ENCODE measurements around the gene SPTLC1. TPM values are rescaled to one million over a fixed set of nuclear protein-coding genes. Genes with fewer than 3 reads are reported as not detected.

Gene SPTLC1
- total and polyA plus RNA-seq, 2 donors (not counting 1 experiment from before 2014, with no cell fraction given) = 26.6 to 53.5 TPM

DNA sequence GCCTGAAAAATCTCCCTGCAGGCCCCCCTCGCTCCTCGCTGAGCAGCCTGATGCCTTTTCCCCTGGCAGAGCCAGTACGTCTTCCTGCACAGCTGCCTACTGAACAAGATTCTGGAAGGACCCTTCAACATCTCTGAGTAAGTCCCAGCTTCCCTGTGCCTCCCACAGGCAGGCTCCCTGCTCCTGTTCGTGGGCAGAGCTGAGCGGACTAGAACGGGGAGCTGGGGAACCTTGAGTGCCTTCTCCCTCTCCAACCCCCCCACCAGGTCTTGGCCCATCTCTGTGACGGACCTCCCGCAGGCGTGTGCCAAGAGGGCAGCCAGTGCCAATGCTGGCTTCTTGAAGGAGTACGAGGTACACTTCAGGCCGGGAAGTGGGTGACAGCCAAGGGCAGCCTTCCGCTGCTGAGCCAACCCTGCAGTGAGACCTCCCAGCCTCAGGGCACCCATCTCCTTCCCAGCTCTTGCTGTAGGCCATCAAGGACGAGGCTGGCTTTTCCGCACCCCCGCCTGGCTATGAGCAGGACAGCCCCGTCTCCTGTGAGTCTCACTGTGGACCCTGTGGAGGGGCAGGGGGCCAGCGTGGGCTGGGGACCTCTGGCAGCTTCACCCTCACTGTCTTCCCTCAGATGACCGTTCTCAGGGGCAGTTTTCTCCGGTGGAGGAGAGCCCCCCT, 21.1 kb upstream of the SPTLC1 start:
- intact Hi-C loops (cut with micrococcal nuclease) = loop anchor here (5.0 kb wide), 1 partner anchor 656 kb away; no protein-coding TSS in a partner anchor
- no peak for DNase-seq
- whole genome bisulfite sequencing (ENCODE audit: insufficient coverage) = 88% methylated on average over 16 of the region's 19 CpGs
- Mint-ChIP-seq H3K9me3 (ENCODE audit: insufficient read depth) (peaks cover 2% of the 10 kb centered on the region), H3K27ac (no peak overlapping the region), H3K4me1 (peaks cover 20% of the 10 kb centered on the region), H3K4me3 (no peak overlapping the region), H3K27me3 (peaks cover 38% of the 10 kb centered on the region)
- H2AFZ ChIP-seq (ENCODE audit: insufficient read depth, low read depth, low read length, poor library complexity, severe bottlenecking) = no peak overlapping the region
- ATAC-seq (ENCODE audit: low read depth) = no peak
- ChIA-PET POLR2A (no interaction called here), CTCF (interaction anchor here (0.6 to 7.2 kb wide), 7 partner anchors 12 to 654 kb away, joined by 3 to 57 read pairs (median 4); no protein-coding TSS in a partner anchor)
- H3K4me2 ChIP-seq (replicated peaks; ENCODE audit: low read depth, low read length, poor library complexity, severe bottlenecking) = no peak overlapping the region
- H3K4me3 ChIP-seq (ENCODE audit: control extremely low read depth in 1 of 5, extremely low read depth in 1 of 5, insufficient read depth in 1 of 5, low read depth in 2 of 5, low read length in 4 of 5) = no peak overlapping the region
- H3K4me1 ChIP-seq (ENCODE audit: control insufficient read depth in 2 of 2, insufficient read depth in 2 of 2, low read length in 2 of 2) = peaks cover 17 to 25% of the 10 kb centered on the region in 2 donors
- H3K27ac ChIP-seq (ENCODE audit: low read length in 2 of 2) = no peak overlapping the region
- H3K27me3 ChIP-seq (replicated peaks in 1 of 4; ENCODE audit: control extremely low read depth in 1 of 4, control insufficient read depth in 3 of 4, insufficient read depth in 4 of 4, low read length in 3 of 4) = peaks cover 0 to 33% (median 8%) of the 10 kb centered on the region in 4 experiments
- no peaks in the 10 kb centered on the region for H4K20me1 ChIP-seq (ENCODE audit: control insufficient read depth, insufficient read depth, low read length, poor library complexity, severe bottlenecking)
- H3K9me3 ChIP-seq (ENCODE audit: control extremely low read depth in 1 of 3, control insufficient read depth in 2 of 3, insufficient read depth in 1 of 3, low read length in 2 of 3) = peaks cover 0 to 1% (median 0%) of the 10 kb centered on the region in 3 donors
- H3K36me3 ChIP-seq (replicated peaks in 1 of 2; ENCODE audit: control extremely low read depth in 1 of 2, control insufficient read depth in 1 of 2, extremely low read depth in 1 of 2, insufficient read depth in 2 of 2, low read length in 1 of 2) = no peaks in the 10 kb centered on the region
- no peak overlapping the region for H3K9ac ChIP-seq (ENCODE audit: low read length)
- TF ChIP-seq, protein P1, sequence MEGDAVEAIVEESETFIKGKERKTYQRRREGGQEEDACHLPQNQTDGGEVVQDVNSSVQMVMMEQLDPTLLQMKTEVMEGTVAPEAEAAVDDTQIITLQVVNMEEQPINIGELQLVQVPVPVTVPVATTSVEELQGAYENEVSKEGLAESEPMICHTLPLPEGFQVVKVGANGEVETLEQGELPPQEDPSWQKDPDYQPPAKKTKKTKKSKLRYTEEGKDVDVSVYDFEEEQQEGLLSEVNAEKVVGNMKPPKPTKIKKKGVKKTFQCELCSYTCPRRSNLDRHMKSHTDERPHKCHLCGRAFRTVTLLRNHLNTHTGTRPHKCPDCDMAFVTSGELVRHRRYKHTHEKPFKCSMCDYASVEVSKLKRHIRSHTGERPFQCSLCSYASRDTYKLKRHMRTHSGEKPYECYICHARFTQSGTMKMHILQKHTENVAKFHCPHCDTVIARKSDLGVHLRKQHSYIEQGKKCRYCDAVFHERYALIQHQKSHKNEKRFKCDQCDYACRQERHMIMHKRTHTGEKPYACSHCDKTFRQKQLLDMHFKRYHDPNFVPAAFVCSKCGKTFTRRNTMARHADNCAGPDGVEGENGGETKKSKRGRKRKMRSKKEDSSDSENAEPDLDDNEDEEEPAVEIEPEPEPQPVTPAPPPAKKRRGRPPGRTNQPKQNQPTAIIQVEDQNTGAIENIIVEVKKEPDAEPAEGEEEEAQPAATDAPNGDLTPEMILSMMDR (IDR thresholded peaks at IDR 0.05) = no peak
- TF ChIP-seq EZH2 (IDR thresholded peaks at IDR 0.05; ENCODE audit: borderline replicate concordance, insufficient read depth, low read depth, low read length, poor library complexity, severe bottlenecking) = no peak
- H3K79me2 ChIP-seq (ENCODE audit: control insufficient read depth, insufficient read depth, low read length) = no peaks in the 10 kb centered on the region

DNA sequence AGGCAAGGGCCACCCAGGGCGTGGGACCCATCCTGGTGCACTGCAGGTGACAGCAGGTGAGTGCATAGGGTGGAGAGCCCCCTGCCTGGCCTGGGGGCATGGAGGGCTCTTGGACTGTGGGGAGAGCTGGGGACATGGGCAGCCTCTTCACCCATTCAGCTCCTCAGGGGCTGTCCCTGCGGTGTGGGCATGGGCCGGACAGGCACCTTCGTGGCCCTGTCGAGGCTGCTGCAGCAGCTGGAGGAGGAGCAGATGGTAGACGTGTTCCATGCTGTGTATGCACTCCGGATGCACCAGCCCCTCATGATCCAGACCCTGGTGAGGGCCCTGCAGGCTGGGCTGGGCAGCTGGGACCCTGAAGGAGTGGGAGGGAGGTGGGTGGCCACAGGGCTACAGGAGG, 20.4 kb upstream of the SPTLC1 start:
- Histone ChIP-seq H3K4me1 (ENCODE audit: control insufficient read depth in 2 of 2, insufficient read depth in 2 of 2, low read length in 2 of 2) (peaks cover 11 to 20% of the 10 kb centered on the region in 2 donors), H3K36me3 (replicated peaks in 1 of 2; ENCODE audit: control extremely low read depth in 1 of 2, control insufficient read depth in 1 of 2, extremely low read depth in 1 of 2, insufficient read depth in 2 of 2, low read length in 1 of 2) (no peaks in the 10 kb centered on the region), H4K20me1 (ENCODE audit: control insufficient read depth, insufficient read depth, low read length, poor library complexity, severe bottlenecking) (no peaks in the 10 kb centered on the region), H3K9ac (ENCODE audit: low read length) (no peak overlapping the region), H2AFZ (ENCODE audit: insufficient read depth, low read depth, low read length, poor library complexity, severe bottlenecking) (no peak overlapping the region), H3K27ac (ENCODE audit: low read length in 2 of 2) (no peak overlapping the region), H3K27me3 (replicated peaks in 1 of 4; ENCODE audit: control extremely low read depth in 1 of 4, control insufficient read depth in 3 of 4, insufficient read depth in 4 of 4, low read length in 3 of 4) (peaks cover 0 to 27% (median 4%) of the 10 kb centered on the region in 4 experiments), H3K4me2 (replicated peaks; ENCODE audit: low read depth, low read length, poor library complexity, severe bottlenecking) (no peak overlapping the region), H3K9me3 (ENCODE audit: control extremely low read depth in 1 of 3, control insufficient read depth in 2 of 3, insufficient read depth in 1 of 3, low read length in 2 of 3) (peaks cover 0 to 6% (median 2%) of the 10 kb centered on the region in 3 donors), H3K4me3 (ENCODE audit: control extremely low read depth in 1 of 5, extremely low read depth in 1 of 5, insufficient read depth in 1 of 5, low read depth in 2 of 5, low read length in 4 of 5) (no peak overlapping the region), H3K79me2 (ENCODE audit: control insufficient read depth, insufficient read depth, low read length) (no peaks in the 10 kb centered on the region)
- peaks cover 4% of the 10 kb centered on the region for H3K9me3 Mint-ChIP-seq (ENCODE audit: insufficient read depth)
- DNase-seq (no peak), ATAC-seq (ENCODE audit: low read depth) (no peak)
- 82% methylated on average over 7 of the region's 7 CpGs for WGBS (ENCODE audit: insufficient coverage)
- H3K27me3 Mint-ChIP-seq = peaks cover 39% of the 10 kb centered on the region
- CTCF ChIA-PET = interaction anchor here (0.6 to 7.2 kb wide), 8 partner anchors 12 to 654 kb away, joined by 3 to 57 read pairs (median 4); no protein-coding TSS in a partner anchor
- H3K4me1 Mint-ChIP-seq = peaks cover 14% of the 10 kb centered on the region
- no peak overlapping the region for H3K27ac Mint-ChIP-seq
- intact Hi-C loops (cut with micrococcal nuclease) = loop anchor here (5.0 kb wide), 1 partner anchor 657 kb away; no protein-coding TSS in a partner anchor
- POLR2A ChIA-PET = no interaction called here
- TF ChIP-seq EZH2 (IDR thresholded peaks at IDR 0.05; ENCODE audit: borderline replicate concordance, insufficient read depth, low read depth, low read length, poor library complexity, severe bottlenecking) = no peak
- TF ChIP-seq, protein P1 (IDR thresholded peaks at IDR 0.05) = no peak
- H3K4me3 Mint-ChIP-seq = no peak overlapping the region
